GM19395 (cell line): ENCODE results near the gene VDR.

Experiments
- ATAC-seq: cut with Tn5 transposase; IDR thresholded peaks from one replicate; pipeline ENCODE4 v1.9.1; 2021; ENCODE audit warnings: mild to moderate bottlenecking, moderate library complexity; ENCODE audit not compliant: unreplicated experiment

Gene VDR

GRCh38 chr12:47800582-47800981, 104.2 kb downstream of the VDR start:
- ATAC-seq, result no peak

GRCh38 chr12:47799357-47799955, 105.3 kb downstream of the VDR start:
- ATAC-seq, result no peak

- ATAC-seq, result no peak
Observed at GRCh38 chr12:47798382-47798948, 106.3 kb downstream of the VDR start.

GRCh38 chr12:47797441-47797840, 107.4 kb downstream of the VDR start:
- no peak for ATAC-seq

- ATAC-seq, result no peak
Observed at GRCh38 chr12:47795814-47796411, 108.9 kb downstream of the VDR start.

GRCh38 chr12:47795121-47795813, 109.5 kb downstream of the VDR start:
- no peak for ATAC-seq

GRCh38 chr12:47794679-47795078, 110.1 kb downstream of the VDR start:
- no peak for ATAC-seq

- no peak for ATAC-seq
Observed at GRCh38 chr12:47793015-47793681, 111.6 kb downstream of the VDR start.

GRCh38 chr12:47791874-47792273, 112.9 kb downstream of the VDR start:
- ATAC-seq, result no peak
